ENCODE data around the gene ALK. TPM values are rescaled to one million over a fixed set of nuclear protein-coding genes. Genes with fewer than 3 reads are reported as not detected.
"Not testable (repeated sequence)": the region's sequence is repeated elsewhere in the genome, so short reads cannot be mapped to it uniquely, and the experiment has no call there.

The ALK gene
- total RNA-seq, 1 donor from 2014 or later = not detected

DNA sequence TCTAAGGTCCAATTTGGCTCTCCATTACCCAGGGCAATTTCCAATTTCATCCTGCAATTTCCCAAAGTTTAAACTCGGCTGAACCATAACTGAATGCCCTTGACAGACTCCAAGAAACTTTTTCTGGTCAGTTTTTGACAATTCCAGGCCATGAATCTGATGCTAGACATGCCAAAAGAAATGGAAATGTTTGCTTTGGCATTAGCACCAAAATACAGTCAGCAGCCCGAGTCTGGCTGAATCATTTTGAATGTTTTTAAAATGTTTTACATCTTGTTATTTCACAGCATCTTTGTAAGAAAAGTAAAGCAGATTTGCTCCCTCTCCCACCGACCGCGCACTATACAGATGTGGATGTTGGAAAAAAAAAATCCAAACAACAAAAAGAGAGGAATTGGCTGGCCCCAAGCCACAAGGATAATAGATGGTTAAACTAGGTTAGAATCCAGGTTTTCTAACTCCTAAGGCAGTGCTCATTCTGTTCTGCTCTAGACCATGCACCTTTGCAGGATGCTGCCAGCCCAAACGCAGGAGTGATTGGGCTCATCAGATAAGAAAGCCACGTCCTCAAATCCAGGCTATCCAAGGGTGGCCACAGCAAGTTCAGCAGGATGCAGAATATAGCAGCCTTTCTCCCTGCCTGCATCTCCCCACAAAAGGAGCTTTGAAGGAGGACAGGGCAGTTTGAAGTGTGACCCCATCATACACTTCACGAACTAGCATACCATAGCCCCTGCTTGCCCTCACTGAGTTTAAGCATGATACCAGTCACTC, 167.5 kb downstream of the ALK start:
- peaks cover 3 to 4% of the 10 kb centered on the region in 2 donors for H3K4me1 ChIP-seq
- no peak overlapping the region for H3K27ac ChIP-seq
- no peaks in the 10 kb centered on the region for H3K27me3 ChIP-seq
- intact Hi-C loops (cut with DNase I) = no loop called here
- TF ChIP-seq CTCF (IDR thresholded peaks at IDR 0.05) = no peak
- no peaks in the 10 kb centered on the region for H3K36me3 ChIP-seq
- no peak overlapping the region for H3K4me3 ChIP-seq
- no peaks in the 10 kb centered on the region for H3K9me3 ChIP-seq
- DNase-seq (ENCODE audit: low spot score in 2 of 2) = no peak

DNA sequence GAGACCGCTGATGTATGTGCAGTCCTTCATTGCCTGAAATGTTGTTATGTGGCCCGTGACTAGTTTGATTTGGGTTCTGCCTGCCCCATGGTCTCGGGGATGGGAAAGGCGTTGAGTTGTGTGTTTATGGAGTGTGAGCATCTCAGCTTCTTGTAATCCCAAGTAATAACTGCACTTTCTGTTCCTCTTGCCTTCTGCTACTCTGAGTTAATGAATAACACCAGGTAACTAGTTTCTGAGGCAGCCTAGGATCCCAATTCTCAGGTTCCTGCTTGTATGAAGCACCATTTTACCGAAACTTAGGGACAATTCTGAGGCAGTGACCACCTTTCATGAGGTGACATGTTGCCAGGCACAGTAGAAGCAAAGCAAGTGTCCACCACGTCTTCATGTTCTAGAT, 170.0 kb downstream of the ALK start:
- Histone ChIP-seq H3K4me1 (peaks cover 3 to 4% of the 10 kb centered on the region in 2 donors), H3K36me3 (no peaks in the 10 kb centered on the region), H3K9me3 (no peaks in the 10 kb centered on the region), H3K4me3 (no peak overlapping the region), H3K27me3 (no peaks in the 10 kb centered on the region), H3K27ac (no peak overlapping the region)
- no peak for TF ChIP-seq CTCF (IDR thresholded peaks at IDR 0.05)
- intact Hi-C loops (cut with DNase I) = no loop called here
- DNase-seq (ENCODE audit: low spot score in 2 of 2) = no peak

DNA sequence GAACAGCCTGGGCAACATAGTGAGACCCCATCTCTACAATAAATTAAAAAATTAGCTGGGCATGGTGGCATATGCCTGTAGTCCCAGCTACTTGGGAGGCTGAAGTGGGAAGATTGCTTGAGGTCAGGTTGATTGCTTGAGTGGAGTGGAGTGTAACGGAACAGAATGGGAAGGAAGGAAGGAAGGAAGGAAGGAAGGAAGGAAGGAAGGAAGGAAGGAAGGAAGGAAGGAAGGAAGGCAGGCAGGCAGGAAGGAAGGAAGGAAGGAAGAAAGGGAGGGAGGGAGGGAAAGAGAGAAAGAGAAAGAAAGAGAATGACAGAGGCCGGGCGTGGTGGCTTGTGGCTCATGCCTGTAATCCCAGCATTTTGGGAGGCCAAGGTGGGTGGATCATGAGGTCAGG, 170.9 kb downstream of the ALK start:
- H3K9me3 ChIP-seq; H3K4me1 ChIP-seq; H3K36me3 ChIP-seq; H3K4me3 ChIP-seq; H3K27me3 ChIP-seq; intact Hi-C loops (cut with DNase I); H3K27ac ChIP-seq; DNase-seq (ENCODE audit: low spot score in 2 of 2): not testable (repeated sequence)

GRCh38 chr2:29749843-29750242, 171.5 kb downstream of the ALK start:
- DNase-seq (ENCODE audit: low spot score in 2 of 2) = no peak
- Histone ChIP-seq H3K9me3 (no peaks in the 10 kb centered on the region), H3K27me3 (no peaks in the 10 kb centered on the region), H3K4me1 (peaks cover 3 to 4% of the 10 kb centered on the region in 2 donors), H3K36me3 (no peaks in the 10 kb centered on the region), H3K4me3 (no peak overlapping the region), H3K27ac (no peak overlapping the region)
- intact Hi-C loops (cut with DNase I) = no loop called here
- no peak for TF ChIP-seq CTCF (IDR thresholded peaks at IDR 0.05)

DNA sequence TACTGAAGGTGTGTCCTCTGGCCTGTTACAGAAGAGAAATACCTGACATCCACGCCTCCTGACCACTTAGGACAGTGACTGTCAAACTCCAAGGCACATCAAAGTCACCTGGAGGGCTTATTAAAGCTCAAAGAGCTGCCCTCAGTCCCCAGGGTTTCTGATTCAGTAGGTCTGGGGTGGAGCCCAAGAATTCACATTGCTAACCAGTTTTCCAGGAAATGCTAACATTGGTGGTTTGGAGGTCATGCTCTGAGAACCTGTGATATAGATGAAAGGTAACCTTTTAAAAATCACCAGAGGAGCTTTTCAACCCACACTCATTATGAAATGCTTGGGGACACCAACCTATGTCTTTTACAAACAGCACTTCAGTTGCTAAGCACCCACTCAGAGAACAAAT, 172.3 kb downstream of the ALK start:
- Histone ChIP-seq H3K9me3 (no peaks in the 10 kb centered on the region), H3K4me1 (peaks cover 3 to 4% of the 10 kb centered on the region in 2 donors), H3K36me3 (no peaks in the 10 kb centered on the region), H3K27me3 (no peaks in the 10 kb centered on the region), H3K27ac (no peak overlapping the region), H3K4me3 (no peak overlapping the region)
- no peak for DNase-seq (ENCODE audit: low spot score in 2 of 2)
- no peak for TF ChIP-seq CTCF (IDR thresholded peaks at IDR 0.05)
- intact Hi-C loops (cut with DNase I) = no loop called here

GRCh38 chr2:29747786-29748470, 173.5 kb downstream of the ALK start:
- intact Hi-C loops (cut with DNase I) = no loop called here
- H3K9me3 ChIP-seq = no peaks in the 10 kb centered on the region

More at GRCh38 chr2:29747786-29748470, 173.5 kb downstream of the ALK start:
- peaks cover 1% of the 10 kb centered on the region in 2 donors for H3K4me1 ChIP-seq
- TF ChIP-seq CTCF (IDR thresholded peaks at IDR 0.05) = no peak
- no peak for DNase-seq (ENCODE audit: low spot score in 2 of 2)
- H3K27me3 ChIP-seq = no peaks in the 10 kb centered on the region
- H3K4me3 ChIP-seq = no peak overlapping the region
- no peaks in the 10 kb centered on the region for H3K36me3 ChIP-seq
- H3K27ac ChIP-seq = no peak overlapping the region
